HFFc6 (cell line): Measurements from ENCODE around the gene TSPAN31. TPM values are rescaled to one million over a fixed set of nuclear protein-coding genes. Genes with fewer than 3 reads are reported as not detected.

Source experiments
- DNase-seq: peaks from one replicate; pipeline ENCODE4 v3.0.0-alpha.2; 2018
- H3K27ac Mint-ChIP-seq: 2 replicates; pipeline ENCODE4 v1.8.0; 2020; ENCODE audit warnings: mild to moderate bottlenecking, mixed read lengths
- H3K27me3 Mint-ChIP-seq: 2 replicates; pipeline ENCODE4 v1.8.0; 2021; ENCODE audit warnings: mild to moderate bottlenecking, moderate library complexity, mixed read lengths; ENCODE audit not compliant: insufficient read depth
- H3K36me3 Mint-ChIP-seq: 2 replicates; pipeline ENCODE4 v1.8.0; 2021; ENCODE audit warnings: low read depth, mixed read lengths
- H3K4me1 Mint-ChIP-seq: 2 replicates; pipeline ENCODE4 v1.8.0; 2020; ENCODE audit warnings: low read depth, mixed read lengths
- H3K4me3 Mint-ChIP-seq: 2 replicates; pipeline ENCODE4 v1.8.0; 2020; ENCODE audit warnings: mild to moderate bottlenecking, moderate library complexity, mixed read lengths
- H3K9me3 Mint-ChIP-seq: 2 replicates; pipeline ENCODE4 v1.8.0; 2020; ENCODE audit warnings: mild to moderate bottlenecking, mixed read lengths
- total RNA-seq, 6 experiments: library from RNA; stranded (reverse); fragmentation: NEBNext Ultra II Directional; extraction: Animal tissue kit (Norgen Biotek cat#: 25700); gene quantifications; 2 replicates in 1 of 6; 3 replicates in 5 of 6; pipeline ENCODE4 v1.2.3, GENCODE V29; 2021
- TF ChIP-seq, protein P1 (sequence below): fragments of 200-600 bp; sonication (generic); IDR thresholded peaks from 2 replicates; pipeline ENCODE4 v1.5.0; 2021; ENCODE audit warnings: antibody characterized with exemption, mild to moderate bottlenecking

Gene TSPAN31
- total RNA-seq, 6 experiments from 2014 or later = 20.3 to 32.3 (median 24.3) TPM

DNA sequence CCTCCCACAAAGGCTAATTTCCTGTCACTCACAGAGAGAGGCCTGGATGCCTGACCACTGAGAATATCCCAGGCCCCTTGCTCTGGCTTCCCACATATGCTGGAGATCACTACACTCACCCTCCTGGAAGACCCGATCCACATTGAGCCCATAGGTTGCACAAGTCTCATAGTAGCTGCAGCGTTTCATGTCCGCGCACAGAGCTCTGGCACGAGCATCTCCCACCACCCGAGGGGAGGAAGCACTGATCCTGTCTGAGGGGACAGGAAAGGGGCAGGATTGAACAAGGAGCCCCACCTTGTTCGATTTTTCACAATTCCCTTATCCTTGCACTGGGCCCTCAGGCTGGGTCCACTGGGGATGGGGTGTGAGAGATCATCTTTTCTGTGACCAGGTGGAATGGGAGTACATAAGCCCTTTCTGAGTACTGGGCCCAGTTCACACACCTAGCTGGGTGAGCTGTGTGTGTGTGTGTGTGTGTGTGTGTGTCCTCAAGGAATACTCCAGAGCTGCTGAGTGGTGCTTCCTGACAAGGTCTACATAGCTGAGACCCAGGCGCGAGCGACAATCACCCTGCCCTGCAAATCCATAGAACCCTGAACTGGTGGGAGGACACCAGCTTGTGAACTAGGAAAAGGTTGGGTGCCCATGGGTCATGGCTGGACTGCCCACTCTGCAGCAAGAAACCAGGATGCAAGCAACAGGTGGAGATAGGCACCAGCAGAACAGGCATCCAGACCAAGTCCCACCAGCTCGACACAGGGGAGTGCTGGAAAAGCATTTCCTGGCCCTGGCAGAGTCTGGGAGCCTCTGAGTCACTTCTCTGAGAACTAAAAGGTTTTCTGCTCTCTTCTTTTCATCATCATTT lies 11.9 kb upstream of the TSPAN31 start:
- DNase-seq = no peak
- no peaks in the 10 kb centered on the region for H3K36me3 Mint-ChIP-seq
- H3K9me3 Mint-ChIP-seq = no peaks in the 10 kb centered on the region
- TF ChIP-seq, protein P1, sequence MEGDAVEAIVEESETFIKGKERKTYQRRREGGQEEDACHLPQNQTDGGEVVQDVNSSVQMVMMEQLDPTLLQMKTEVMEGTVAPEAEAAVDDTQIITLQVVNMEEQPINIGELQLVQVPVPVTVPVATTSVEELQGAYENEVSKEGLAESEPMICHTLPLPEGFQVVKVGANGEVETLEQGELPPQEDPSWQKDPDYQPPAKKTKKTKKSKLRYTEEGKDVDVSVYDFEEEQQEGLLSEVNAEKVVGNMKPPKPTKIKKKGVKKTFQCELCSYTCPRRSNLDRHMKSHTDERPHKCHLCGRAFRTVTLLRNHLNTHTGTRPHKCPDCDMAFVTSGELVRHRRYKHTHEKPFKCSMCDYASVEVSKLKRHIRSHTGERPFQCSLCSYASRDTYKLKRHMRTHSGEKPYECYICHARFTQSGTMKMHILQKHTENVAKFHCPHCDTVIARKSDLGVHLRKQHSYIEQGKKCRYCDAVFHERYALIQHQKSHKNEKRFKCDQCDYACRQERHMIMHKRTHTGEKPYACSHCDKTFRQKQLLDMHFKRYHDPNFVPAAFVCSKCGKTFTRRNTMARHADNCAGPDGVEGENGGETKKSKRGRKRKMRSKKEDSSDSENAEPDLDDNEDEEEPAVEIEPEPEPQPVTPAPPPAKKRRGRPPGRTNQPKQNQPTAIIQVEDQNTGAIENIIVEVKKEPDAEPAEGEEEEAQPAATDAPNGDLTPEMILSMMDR = no peak
- H3K27me3 Mint-ChIP-seq = peaks cover 14% of the 10 kb centered on the region
- H3K4me3 Mint-ChIP-seq = no peak overlapping the region
- H3K4me1 Mint-ChIP-seq = peaks cover 34% of the 10 kb centered on the region
- no peak overlapping the region for H3K27ac Mint-ChIP-seq

DNA sequence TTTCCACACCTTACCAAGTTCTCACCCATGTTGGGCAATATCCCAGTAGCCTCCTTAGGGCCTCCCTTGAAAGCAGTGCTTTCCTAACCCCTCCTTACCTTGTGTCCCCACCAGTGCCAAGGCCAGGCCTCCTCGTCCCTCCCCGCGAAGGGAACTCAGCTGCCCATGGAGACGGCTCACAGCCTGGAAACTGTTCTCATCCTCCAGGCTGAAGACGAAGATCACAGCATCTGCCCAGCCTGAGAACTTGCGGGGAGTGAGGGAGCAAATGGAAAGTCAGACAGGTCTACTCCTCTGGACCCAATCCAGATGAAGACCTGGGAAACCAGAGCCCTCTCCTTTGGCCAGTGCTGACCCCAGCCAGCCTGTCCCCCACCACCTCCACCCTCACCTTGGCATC lies 10.9 kb upstream of the TSPAN31 start:
- Mint-ChIP-seq H3K4me1 (peaks cover 34% of the 10 kb centered on the region), H3K36me3 (no peaks in the 10 kb centered on the region), H3K4me3 (no peak overlapping the region), H3K9me3 (no peaks in the 10 kb centered on the region), H3K27me3 (peaks cover 14% of the 10 kb centered on the region), H3K27ac (no peak overlapping the region)
- TF ChIP-seq, protein P1 = no peak
- no peak for DNase-seq

DNA sequence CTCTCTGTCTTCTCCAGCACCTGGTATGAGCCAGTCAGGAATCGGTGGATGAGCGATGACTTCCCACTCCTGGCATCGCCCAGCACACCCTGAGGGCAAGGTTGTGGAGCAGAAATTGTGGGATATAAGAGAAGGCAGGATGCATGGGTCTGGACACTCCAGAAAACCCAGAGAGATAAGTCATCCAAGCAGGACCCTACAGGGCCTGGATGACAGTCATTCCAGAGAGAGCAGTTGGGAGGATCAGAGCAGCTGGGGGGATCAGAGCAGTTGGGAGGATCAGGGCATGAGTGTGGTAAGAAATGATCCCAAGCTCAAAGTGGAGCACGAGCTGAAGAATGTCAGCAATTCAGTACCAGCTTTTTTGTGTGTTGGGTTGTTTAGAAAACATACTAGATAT lies 10.2 kb upstream of the TSPAN31 start:
- peaks cover 19% of the 10 kb centered on the region for H3K27me3 Mint-ChIP-seq
- H3K4me1 Mint-ChIP-seq = peaks cover 34% of the 10 kb centered on the region
- no peaks in the 10 kb centered on the region for H3K36me3 Mint-ChIP-seq
- H3K9me3 Mint-ChIP-seq = no peaks in the 10 kb centered on the region
- DNase-seq = peak; percentile 30
- TF ChIP-seq, protein P1 = no peak
- H3K4me3 Mint-ChIP-seq = no peak overlapping the region
- peak overlapping the region; percentile 30 for H3K27ac Mint-ChIP-seq

DNA sequence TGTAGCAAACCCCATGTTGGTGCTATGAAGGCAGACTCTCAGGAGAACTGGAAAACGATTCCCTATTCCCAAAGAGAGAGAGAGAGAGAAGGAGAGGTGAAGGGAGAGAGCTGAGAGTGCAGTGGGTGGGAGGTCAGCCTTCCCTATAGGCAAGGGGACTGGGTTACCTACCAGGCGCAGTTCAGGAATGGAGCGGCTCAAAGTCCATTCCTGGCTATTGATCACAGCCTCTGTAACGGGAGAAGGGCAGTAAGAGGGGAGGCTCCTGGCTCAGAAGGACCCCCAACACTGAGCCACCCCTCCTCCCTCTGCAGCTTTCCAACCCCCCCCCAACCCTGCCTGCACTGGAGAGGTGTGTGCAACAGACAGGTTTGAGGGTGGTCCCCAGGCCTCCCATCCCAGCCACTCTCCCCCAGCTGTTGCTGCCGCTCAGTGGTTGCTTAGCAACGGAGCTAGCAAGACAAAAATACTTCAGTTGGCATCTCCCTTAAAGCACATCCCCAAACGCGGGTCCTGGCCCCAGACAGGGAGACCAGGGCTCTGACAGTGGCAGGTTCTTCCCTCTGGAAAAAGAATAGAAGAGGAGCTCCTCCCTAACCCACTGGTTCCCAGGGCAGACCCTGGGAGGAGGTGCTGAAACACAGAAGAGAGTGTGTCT lies 9.5 kb upstream of the TSPAN31 start:
- Mint-ChIP-seq H3K36me3 (no peaks in the 10 kb centered on the region), H3K4me1 (peaks cover 34% of the 10 kb centered on the region), H3K4me3 (peak overlapping the region; percentile 42; the same call in 1 of the 2 replicates), H3K27ac (peak overlapping the region; percentile 59), H3K9me3 (no peaks in the 10 kb centered on the region), H3K27me3 (peaks cover 21% of the 10 kb centered on the region)
- no peak for DNase-seq
- TF ChIP-seq, protein P1 = no peak

DNA sequence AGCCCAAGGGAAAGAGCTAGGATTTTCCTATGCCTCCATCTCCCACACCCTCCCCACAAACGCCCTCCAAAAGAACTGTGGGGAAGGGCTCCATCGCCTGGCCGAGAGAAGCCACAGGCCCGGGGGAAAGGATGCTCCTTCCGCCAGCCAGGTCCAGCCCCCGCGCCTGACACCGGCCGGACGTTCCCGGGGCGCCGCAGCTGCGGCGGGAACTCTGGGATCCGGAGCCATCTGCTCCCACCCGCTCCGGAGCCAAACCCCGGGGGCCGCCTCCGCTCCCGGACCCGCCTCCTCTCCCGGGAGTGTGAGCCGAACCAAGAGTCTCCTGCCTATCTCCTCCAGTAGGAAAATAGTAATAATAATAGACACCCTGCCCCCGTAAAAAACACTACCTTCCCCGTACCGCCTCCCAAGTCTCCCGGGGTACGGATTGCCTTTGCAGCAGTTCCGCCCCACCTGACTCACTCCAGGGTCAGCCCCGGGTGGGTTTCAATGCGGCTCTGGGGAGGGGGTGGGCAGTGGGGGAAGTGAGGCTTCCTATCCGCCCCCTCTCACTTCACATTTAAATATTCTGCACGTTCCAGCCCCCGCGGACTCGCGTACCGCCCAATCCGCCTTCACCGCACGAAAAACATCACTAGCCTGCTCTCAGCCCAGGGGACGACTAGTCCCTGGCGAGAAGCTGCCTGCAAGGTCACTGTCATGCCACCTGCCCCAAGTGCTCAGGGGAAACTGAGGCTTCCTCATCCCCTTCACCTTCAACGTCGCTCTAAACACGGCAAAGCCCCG lies 8.7 kb upstream of the TSPAN31 start:
- TF ChIP-seq, protein P1 = peak; percentile 52
- Mint-ChIP-seq H3K4me1 (peaks cover 34% of the 10 kb centered on the region), H3K36me3 (no peaks in the 10 kb centered on the region), H3K9me3 (no peaks in the 10 kb centered on the region), H3K27ac (peak overlapping the region; percentile 59; the same call in 1 of the 2 replicates), H3K4me3 (peak overlapping the region; percentile 73), H3K27me3 (peaks cover 29% of the 10 kb centered on the region)
- no peak for DNase-seq
